Astrocyte of the cerebellum (primary cell): ENCODE measurements around the gene PKD1.
A peak's percentile ranks its signal among the peaks of the same experiment; 100 is the strongest.

Source experiments
- DNase-seq: peaks from one replicate; pipeline ENCODE4 v3.0.0-alpha.2; 2011; ENCODE audit warnings: low read depth
- H3K4me3 ChIP-seq: 2 replicates; pipeline ENCODE4 v1.5.1; 2011; ENCODE audit warnings: mild to moderate bottlenecking, low read depth, low read length, moderate library complexity
- in situ Hi-C: cut with HindIII; loops from 2 replicates; pipeline ENCODE4 v1.10.0; 2017; ENCODE audit warnings: low sequenced_read_pairs
- TF ChIP-seq, protein P1 (sequence below): IDR thresholded peaks from 2 replicates; pipeline ENCODE4 v1.5.1; 2012; ENCODE audit warnings: low read length, low read depth, moderate library complexity, mild to moderate bottlenecking; ENCODE audit errors: missing control alignments

Gene PKD1

DNA sequence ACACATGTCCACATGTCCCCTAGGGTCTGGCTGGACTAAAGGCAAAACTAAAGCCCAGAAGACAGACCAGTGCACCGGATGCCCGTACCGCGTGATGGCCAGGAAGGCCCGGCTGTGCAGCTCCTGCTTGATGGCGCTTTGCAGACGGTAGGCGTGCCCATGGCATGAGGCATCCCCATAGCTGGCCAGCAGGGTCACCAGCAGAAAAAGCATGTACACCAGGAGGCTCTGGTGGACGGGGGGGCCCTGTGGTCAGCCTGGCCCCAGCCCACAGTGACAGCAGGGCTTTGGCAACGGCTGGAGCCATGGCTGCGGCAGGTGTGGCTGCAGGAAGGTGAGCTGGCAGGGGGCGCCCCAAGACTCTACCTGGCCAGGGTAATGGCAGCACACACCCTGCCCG lies 42.8 kb downstream of the PKD1 start:
- no peak for DNase-seq
- in situ Hi-C loops = no loop called here
- TF ChIP-seq, protein P1, sequence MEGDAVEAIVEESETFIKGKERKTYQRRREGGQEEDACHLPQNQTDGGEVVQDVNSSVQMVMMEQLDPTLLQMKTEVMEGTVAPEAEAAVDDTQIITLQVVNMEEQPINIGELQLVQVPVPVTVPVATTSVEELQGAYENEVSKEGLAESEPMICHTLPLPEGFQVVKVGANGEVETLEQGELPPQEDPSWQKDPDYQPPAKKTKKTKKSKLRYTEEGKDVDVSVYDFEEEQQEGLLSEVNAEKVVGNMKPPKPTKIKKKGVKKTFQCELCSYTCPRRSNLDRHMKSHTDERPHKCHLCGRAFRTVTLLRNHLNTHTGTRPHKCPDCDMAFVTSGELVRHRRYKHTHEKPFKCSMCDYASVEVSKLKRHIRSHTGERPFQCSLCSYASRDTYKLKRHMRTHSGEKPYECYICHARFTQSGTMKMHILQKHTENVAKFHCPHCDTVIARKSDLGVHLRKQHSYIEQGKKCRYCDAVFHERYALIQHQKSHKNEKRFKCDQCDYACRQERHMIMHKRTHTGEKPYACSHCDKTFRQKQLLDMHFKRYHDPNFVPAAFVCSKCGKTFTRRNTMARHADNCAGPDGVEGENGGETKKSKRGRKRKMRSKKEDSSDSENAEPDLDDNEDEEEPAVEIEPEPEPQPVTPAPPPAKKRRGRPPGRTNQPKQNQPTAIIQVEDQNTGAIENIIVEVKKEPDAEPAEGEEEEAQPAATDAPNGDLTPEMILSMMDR = no peak
- no peak overlapping the region for H3K4me3 ChIP-seq

DNA sequence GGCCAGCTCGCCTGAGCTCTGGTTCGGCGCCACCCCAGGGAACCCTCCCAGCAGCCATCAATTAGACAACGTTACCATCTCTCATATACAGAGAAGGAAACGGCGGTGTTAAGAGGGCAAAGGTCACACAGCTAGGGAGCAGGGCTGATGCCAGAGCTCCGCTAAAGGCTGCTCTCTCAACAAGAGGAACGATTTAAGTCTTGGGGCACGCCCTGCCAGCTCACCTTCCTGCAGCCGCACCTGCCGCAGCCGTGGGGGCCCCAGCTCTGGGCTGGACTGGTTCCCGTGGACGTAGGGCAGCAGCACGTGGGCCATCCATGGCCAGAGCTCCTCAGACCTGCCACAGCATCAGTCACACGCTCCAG lies 43.5 kb downstream of the PKD1 start:
- DNase-seq = no peak
- TF ChIP-seq, protein P1 = no peak
- no peak overlapping the region for H3K4me3 ChIP-seq
- in situ Hi-C loops = no loop called here

DNA sequence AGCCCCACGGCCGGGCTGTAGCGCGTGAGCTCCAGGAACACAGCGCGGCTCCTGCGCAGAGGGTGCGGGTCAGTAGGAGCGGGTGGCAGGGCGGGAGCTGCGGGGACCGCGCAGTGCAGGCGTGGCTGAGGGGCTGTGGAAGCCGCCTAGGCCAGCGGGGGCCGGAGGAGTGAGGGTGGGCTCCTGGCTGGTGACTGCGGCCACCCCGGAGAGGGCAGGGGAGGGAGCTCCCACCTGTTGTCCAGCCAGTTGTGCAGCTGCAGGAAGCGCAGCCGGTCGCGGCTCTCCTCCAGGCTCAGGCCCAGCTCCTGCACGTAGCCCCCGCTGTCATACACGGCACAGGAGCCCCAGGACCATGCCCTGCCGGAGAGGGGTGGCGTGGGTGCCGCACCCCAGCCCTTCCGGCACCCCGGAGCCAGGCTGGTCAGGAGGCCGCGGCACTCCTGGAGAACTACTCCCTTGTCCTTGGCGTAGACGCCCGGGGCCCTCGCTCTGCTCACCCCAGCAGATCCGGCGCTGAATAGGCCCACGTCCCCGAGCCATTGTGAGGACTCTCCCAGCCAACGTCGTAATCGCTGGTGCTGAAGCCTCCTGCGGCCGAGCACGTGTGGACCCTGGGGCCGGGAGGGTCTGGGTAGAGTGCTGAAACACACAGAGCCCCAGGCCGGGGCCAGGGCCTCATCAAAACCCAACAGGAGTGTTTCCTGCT lies 44.0 kb downstream of the PKD1 start:
- DNase-seq = no peak
- TF ChIP-seq, protein P1 = no peak
- H3K4me3 ChIP-seq = no peak overlapping the region
- in situ Hi-C loops = no loop called here

DNA sequence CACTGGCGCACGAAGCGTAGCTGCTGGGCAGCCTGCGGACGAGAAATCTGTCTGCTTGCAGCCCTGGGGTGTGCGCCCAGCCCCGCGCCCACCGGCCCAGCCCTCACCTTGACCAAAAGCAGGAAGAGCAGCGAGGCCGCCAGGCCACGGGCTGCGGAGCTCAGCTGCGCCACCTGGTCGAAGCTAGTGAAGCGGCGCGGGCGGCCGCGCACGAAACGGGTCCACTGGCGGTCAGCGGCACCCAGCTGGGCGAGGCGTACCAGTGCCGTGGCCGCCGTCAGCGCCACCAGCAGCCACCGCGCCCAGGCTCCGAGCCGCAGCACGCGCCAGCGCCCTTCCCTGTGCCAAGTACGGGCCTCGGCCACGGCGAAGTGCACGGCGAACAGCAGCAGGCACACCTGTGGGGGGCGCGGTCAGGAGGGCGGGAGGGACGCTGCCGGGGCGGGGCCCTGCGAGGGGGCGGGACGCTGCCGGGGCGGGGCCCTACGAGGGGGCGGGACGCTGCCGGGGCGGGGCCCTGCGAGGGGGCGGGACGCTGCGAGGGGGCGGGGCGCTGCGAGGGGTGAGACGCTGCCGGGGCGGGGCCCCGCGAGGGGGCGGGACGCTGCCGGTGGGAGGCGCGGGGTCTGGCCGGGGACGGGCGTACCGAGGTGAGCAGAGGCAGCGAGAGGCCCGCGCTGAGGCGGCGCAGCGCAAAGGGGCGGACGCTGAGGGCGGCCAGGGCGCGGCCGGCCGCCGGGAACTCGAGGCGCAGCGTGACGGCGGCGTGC lies 44.7 kb downstream of the PKD1 start:
- H3K4me3 ChIP-seq = no peak overlapping the region
- in situ Hi-C loops = no loop called here
- TF ChIP-seq, protein P1 = no peak
- DNase-seq = peak; percentile 13

DNA sequence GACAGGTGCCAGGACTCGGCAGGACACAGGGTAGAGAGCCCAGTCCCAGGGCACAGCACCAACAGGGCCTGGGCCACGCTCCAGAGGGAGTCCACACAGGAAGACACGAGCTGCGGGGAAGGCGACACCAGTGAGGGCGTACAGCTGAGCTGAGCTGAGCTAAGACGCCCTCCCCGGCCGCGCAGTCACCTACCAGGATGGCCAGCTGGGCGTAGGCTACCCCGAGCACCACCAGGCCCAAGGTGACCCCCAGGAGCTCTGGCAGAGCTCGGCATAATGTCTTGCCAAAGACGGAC lies 45.3 kb downstream of the PKD1 start:
- TF ChIP-seq, protein P1 = no peak
- DNase-seq = no peak
- no peak overlapping the region for H3K4me3 ChIP-seq
- in situ Hi-C loops = no loop called here

DNA sequence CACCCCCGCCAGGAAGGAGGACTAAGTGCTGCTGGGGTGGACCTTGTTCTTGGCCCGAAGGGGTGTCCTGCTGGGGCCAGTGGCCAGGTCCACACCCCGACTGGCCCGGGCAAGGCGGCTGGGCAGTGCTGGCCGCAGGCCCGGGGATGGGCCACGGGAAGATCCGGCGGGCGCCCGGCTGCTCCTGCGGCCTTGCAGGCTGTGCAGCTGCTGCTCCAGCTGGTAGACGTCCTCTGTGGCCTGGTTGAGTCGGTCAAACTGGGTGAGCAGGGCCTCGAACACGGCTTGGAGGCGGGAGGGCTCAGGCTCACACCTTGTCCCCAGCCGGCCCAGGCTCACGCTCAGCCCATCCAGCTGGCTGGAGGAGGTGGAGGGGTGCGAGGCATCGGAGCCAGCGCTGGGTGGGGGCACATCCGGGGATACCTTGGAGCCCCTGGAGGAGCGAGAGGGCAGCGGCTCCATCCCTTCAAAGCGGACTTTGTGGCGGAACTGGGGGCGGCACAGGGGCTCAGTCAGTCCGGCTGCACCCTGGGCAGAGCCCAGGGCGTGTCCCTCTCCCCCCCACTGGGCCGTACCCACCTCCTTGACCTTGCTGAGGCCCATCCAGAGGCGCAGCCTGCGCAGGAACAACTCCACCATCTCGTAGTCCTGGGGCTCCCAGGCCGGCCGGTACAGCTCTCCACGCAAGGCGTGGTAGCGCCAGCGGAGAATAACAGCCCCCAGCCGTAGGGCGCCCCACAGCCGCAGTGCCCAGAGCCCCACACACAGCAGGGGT lies 45.8 kb downstream of the PKD1 start:
- in situ Hi-C loops = no loop called here

More for the DNA sequence above, 45.8 kb downstream of the PKD1 start:
- DNase-seq = no peak
- TF ChIP-seq, protein P1 = no peak
- no peak overlapping the region for H3K4me3 ChIP-seq
